ENCODE measurements around the gene PHF2.

- TF ChIP-seq USF1 (IDR thresholded peaks at IDR 0.05; ENCODE audit: borderline replicate concordance, low read depth), result no peak
- TF ChIP-seq RAD21 (IDR thresholded peaks at IDR 0.05; ENCODE audit: low read length), result no peak
- TF ChIP-seq MXI1 (IDR thresholded peaks at IDR 0.05; ENCODE audit: low read depth, low read length), result no peak
- no peak for TF ChIP-seq POLR2AphosphoS5 (IDR thresholded peaks at IDR 0.05; ENCODE audit: low read depth, low read length)
- no peak for TF ChIP-seq CTCF (IDR thresholded peaks at IDR 0.05)
- TF ChIP-seq IRF3 (IDR thresholded peaks at IDR 0.05; ENCODE audit: low read depth, low read length), result no peak
- TF ChIP-seq RXRA (IDR thresholded peaks at IDR 0.05; ENCODE audit: borderline replicate concordance, low read depth), result no peak
- TF ChIP-seq RFX5 (IDR thresholded peaks at IDR 0.05; ENCODE audit: low read length), result no peak
Observed at GRCh38 chr9:93612052-93612795, 35.8 kb downstream of the PHF2 start.

All from SK-N-SH (cell line).